GM12801 (cell line): ENCODE measurements around the gene SOST.

Source experiments
- CTCF ChIP-seq: IDR thresholded peaks from one replicate; pipeline ENCODE4 v1.5.1; 2011; ENCODE audit warnings: control low read depth; ENCODE audit not compliant: insufficient read length; ENCODE audit errors: extremely low read depth

Gene SOST

DNA sequence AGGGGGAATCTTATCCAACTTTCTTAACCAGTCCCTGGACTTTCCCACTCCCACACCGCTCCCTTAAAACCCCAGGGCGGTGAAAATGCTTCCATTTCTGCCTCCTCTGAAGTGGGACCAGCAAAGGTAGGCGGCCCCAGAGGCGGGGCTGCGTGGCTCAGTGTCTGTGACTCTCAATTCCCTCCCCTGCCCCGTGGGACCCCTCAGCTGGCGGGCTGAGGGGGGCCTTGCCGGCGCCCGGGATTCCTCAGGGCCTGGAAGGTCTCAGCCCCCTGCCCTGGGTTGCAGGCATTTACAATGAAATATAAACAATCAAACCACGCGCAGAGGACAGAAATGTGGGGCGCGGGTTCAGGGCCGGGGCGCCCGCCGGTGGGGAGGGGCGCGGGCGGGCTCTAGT, 3.6 kb downstream of the SOST start:
- no peak for TF ChIP-seq CTCF

- no peak for TF ChIP-seq CTCF
These were observed 5.0 kb downstream of the SOST start for GRCh38 chr17:43753493-43754129.

GRCh38 chr17:43750153-43750552, 8.4 kb downstream of the SOST start:
- no peak for TF ChIP-seq CTCF

GRCh38 chr17:43745541-43745940, 13.1 kb downstream of the SOST start:
- no peak for TF ChIP-seq CTCF

DNA sequence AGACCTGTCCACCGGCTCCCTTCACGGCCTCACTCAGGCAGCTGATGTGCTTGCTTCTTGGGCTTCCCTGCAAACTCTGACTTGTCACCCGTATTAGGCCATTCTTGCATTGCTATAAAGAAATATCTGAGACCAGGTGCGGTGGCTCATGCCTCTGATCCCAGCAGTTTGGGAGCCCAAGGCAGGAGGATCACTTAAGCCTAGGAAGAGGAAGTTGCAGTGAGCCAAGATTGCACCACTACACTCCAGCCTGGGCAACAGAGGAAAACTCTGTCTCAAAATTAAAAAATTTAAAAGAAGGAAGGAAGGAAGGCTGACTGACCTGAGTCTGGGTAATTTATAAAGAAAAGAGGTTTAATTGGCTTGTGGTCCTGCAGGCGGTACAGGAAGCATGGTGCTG, 17.0 kb downstream of the SOST start:
- no peak for TF ChIP-seq CTCF

DNA sequence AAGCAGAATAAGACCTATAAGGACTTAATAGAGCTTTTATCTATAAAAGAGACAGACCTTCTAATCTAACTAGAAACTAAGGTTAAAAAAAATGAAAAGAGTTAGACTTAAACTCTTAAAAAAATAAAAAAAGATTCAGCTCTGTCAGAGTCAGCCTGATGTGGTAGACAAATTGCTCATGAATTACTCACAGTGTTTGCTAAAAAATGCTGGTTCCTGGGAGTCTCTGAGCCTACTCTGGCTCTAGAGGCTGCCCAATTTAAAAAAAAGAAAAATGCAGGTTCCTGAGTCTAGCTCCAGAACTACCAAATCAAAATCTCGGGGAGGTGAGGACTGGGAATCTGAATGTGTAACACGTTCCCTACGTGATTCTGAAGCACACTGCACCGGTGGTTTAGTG, 18.1 kb downstream of the SOST start:
- TF ChIP-seq CTCF: no peak

- no peak for TF ChIP-seq CTCF
These were observed 20.9 kb downstream of the SOST start for GRCh38 chr17:43737722-43738121.

GRCh38 chr17:43736389-43736788, 22.2 kb downstream of the SOST start:
- no peak for TF ChIP-seq CTCF
